ENCODE measurements around the gene C1orf74. TPM values are rescaled to one million over a fixed set of nuclear protein-coding genes. Genes with fewer than 3 reads are reported as not detected.

Gene C1orf74
- polyA plus RNA-seq, 1 of the 3 experiments (the other 2 are of a cell fraction), result 1.5 TPM

DNA sequence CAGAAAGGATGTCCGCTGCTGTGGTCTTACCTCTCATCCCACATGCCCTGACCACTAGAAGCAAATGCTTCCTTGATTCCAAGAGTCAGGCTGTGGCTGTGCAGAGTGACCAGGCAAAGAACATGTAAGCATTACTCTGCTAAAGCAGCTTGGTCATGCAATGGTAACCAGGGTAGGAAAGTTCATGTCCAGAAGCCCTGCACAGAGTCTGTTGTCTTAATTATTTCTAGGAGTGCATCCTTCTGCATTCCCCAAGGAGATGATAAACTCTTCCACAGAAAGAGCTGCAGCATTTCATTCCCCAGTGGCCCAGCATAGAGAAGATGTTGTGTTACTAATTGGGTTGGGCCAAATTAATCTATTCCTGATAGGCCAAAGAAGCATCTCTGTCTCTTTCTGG lies 33.3 kb upstream of the C1orf74 start:
- Histone ChIP-seq H3K4me3 (ENCODE audit: low read depth in 2 of 2, low read length in 1 of 2) (no peak overlapping the region), H3K36me3 (replicated peaks in 1 of 2; ENCODE audit: control insufficient read depth in 1 of 2, insufficient read depth in 2 of 2, low read length in 1 of 2) (no peaks in the 10 kb centered on the region), H3K79me2 (ENCODE audit: insufficient read depth) (no peaks in the 10 kb centered on the region), H3F3A (replicated peaks; ENCODE audit: insufficient read depth) (peaks cover 3% of the 10 kb centered on the region), H4K20me1 (ENCODE audit: insufficient read depth) (no peaks in the 10 kb centered on the region), H3K27me3 (ENCODE audit: insufficient read depth) (no peaks in the 10 kb centered on the region), H3K27ac (ENCODE audit: low read depth in 2 of 2, low read length in 1 of 2) (no peak overlapping the region), H3K9ac (no peak overlapping the region), H3K9me3 (no peaks in the 10 kb centered on the region), H3K9me2 (no peaks in the 10 kb centered on the region), H2AFZ (ENCODE audit: low read depth) (no peak overlapping the region), H3K4me2 (no peak overlapping the region), H3K4me1 (ENCODE audit: control insufficient read depth in 1 of 2, insufficient read depth in 2 of 2, low read depth in 1 of 2, low read length in 1 of 2) (peaks cover under 1 to 6% of the 10 kb centered on the region in 2 experiments; a peak in 2 of 4 replicates)
- ChIA-PET POLR2A (no interaction called here), CTCF (no interaction called here)
- TF ChIP-seq RXRA (IDR thresholded peaks at IDR 0.05; ENCODE audit: borderline replicate concordance, low read depth) (no peak), NRF1 (IDR thresholded peaks at IDR 0.05; ENCODE audit: low read depth, low read length) (no peak), FOXM1 (IDR thresholded peaks at IDR 0.05; ENCODE audit: low read depth) (no peak), EP300 (IDR thresholded peaks at IDR 0.05; ENCODE audit: borderline replicate concordance in 1 of 2, low read depth in 1 of 2, low read length in 1 of 2) (no peak), NFIC (IDR thresholded peaks at IDR 0.05; ENCODE audit: borderline replicate concordance) (no peak), JUND (IDR thresholded peaks at IDR 0.05) (no peak), TCF12 (IDR thresholded peaks at IDR 0.05) (no peak), RFX5 (IDR thresholded peaks at IDR 0.05; ENCODE audit: low read length) (no peak), POLR2AphosphoS5 (IDR thresholded peaks at IDR 0.05; ENCODE audit: low read depth, low read length) (no peak), TAF1 (IDR thresholded peaks at IDR 0.05; ENCODE audit: borderline replicate concordance, low read depth, low read length) (no peak), TEAD4 (IDR thresholded peaks at IDR 0.05; ENCODE audit: borderline replicate concordance, insufficient read depth) (no peak), RAD21 (IDR thresholded peaks at IDR 0.05; ENCODE audit: low read length) (no peak), GATA2 (CRISPR knock-in tag; IDR thresholded peaks at IDR 0.05) (no peak), GABPA (IDR thresholded peaks at IDR 0.05; ENCODE audit: low read depth) (no peak), RCOR1 (IDR thresholded peaks at IDR 0.05; ENCODE audit: low read length) (no peak), ELF1 (IDR thresholded peaks at IDR 0.05) (no peak)
- TF ChIP-seq, protein P1, sequence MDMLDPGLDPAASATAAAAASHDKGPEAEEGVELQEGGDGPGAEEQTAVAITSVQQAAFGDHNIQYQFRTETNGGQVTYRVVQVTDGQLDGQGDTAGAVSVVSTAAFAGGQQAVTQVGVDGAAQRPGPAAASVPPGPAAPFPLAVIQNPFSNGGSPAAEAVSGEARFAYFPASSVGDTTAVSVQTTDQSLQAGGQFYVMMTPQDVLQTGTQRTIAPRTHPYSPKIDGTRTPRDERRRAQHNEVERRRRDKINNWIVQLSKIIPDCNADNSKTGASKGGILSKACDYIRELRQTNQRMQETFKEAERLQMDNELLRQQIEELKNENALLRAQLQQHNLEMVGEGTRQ (IDR thresholded peaks at IDR 0.05; ENCODE audit: borderline replicate concordance, low read depth, low read length), result no peak
- TF ChIP-seq, protein P2, sequence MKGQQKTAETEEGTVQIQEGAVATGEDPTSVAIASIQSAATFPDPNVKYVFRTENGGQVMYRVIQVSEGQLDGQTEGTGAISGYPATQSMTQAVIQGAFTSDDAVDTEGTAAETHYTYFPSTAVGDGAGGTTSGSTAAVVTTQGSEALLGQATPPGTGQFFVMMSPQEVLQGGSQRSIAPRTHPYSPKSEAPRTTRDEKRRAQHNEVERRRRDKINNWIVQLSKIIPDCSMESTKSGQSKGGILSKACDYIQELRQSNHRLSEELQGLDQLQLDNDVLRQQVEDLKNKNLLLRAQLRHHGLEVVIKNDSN (IDR thresholded peaks at IDR 0.05; ENCODE audit: borderline replicate concordance, low read depth), result no peak
- TF ChIP-seq, protein P3, sequence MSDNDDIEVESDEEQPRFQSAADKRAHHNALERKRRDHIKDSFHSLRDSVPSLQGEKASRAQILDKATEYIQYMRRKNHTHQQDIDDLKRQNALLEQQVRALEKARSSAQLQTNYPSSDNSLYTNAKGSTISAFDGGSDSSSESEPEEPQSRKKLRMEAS (IDR thresholded peaks at IDR 0.05; ENCODE audit: low read depth), result no peak
- TF ChIP-seq, protein P4, sequence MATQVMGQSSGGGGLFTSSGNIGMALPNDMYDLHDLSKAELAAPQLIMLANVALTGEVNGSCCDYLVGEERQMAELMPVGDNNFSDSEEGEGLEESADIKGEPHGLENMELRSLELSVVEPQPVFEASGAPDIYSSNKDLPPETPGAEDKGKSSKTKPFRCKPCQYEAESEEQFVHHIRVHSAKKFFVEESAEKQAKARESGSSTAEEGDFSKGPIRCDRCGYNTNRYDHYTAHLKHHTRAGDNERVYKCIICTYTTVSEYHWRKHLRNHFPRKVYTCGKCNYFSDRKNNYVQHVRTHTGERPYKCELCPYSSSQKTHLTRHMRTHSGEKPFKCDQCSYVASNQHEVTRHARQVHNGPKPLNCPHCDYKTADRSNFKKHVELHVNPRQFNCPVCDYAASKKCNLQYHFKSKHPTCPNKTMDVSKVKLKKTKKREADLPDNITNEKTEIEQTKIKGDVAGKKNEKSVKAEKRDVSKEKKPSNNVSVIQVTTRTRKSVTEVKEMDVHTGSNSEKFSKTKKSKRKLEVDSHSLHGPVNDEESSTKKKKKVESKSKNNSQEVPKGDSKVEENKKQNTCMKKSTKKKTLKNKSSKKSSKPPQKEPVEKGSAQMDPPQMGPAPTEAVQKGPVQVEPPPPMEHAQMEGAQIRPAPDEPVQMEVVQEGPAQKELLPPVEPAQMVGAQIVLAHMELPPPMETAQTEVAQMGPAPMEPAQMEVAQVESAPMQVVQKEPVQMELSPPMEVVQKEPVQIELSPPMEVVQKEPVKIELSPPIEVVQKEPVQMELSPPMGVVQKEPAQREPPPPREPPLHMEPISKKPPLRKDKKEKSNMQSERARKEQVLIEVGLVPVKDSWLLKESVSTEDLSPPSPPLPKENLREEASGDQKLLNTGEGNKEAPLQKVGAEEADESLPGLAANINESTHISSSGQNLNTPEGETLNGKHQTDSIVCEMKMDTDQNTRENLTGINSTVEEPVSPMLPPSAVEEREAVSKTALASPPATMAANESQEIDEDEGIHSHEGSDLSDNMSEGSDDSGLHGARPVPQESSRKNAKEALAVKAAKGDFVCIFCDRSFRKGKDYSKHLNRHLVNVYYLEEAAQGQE (IDR thresholded peaks at IDR 0.05; ENCODE audit: low read depth, low read length), result no peak
- no peak for DNase-seq
- WGBS (ENCODE audit: low lambda C conversion rate), result 88% methylated on average over 1 of the region's 1 CpG
